Measurements from ENCODE around the gene FAM50A. TPM values are rescaled to one million over a fixed set of nuclear protein-coding genes. Genes with fewer than 3 reads are reported as not detected.

Gene FAM50A
- total and polyA plus RNA-seq, 4 donors = 23.4 to 202 (median 90.4) TPM

- DNase-seq = no peak
- ATAC-seq (ENCODE audit: insufficient read depth, low FRiP score) = no peak
- no peak for TF ChIP-seq CTCF (IDR thresholded peaks at IDR 0.05; ENCODE audit: control extremely low read depth, extremely low read depth)
- Histone ChIP-seq H3K36me3 (ENCODE audit: control insufficient read depth in 4 of 4, insufficient read depth in 4 of 4, low read length in 4 of 4) (peaks cover 4 to 18% (median 13%) of the 10 kb centered on the region in 4 donors), H3K9ac (ENCODE audit: insufficient read depth in 1 of 2, low read length in 2 of 2) (no peak overlapping the region), H3K9me3 (ENCODE audit: control insufficient read depth in 4 of 4, insufficient read depth in 3 of 4, low read length in 3 of 4) (peaks cover 0 to 5% (median 2%) of the 10 kb centered on the region in 4 donors), H3K4me3 (no peak overlapping the region), H3K27me3 (ENCODE audit: control insufficient read depth in 3 of 3, insufficient read depth in 3 of 3, low read length in 2 of 3) (no peaks in the 10 kb centered on the region), H3K27ac (ENCODE audit: low read depth in 1 of 2, low read length in 1 of 2) (no peak overlapping the region), H3K4me1 (ENCODE audit: control insufficient read depth in 5 of 5, insufficient read depth in 5 of 5, low read length in 5 of 5) (peaks cover 0 to 16% (median 0%) of the 10 kb centered on the region in 5 donors)
- 54 to 67% methylated on average over 6 of the region's 6 CpGs for WGBS, 2 donors
Observed at GRCh38 chrX:154401045-154401799, 42.7 kb upstream of the FAM50A start.

GRCh38 chrX:154401918-154402621 lies 41.9 kb upstream of the FAM50A start:
- Histone ChIP-seq H3K9ac (ENCODE audit: insufficient read depth in 1 of 2, low read length in 2 of 2) (no peak overlapping the region), H3K4me1 (ENCODE audit: control insufficient read depth in 5 of 5, insufficient read depth in 5 of 5, low read length in 5 of 5) (peaks cover 0 to 14% (median 0%) of the 10 kb centered on the region in 5 donors), H3K36me3 (ENCODE audit: control insufficient read depth in 4 of 4, insufficient read depth in 4 of 4, low read length in 4 of 4) (peaks cover 4 to 18% (median 13%) of the 10 kb centered on the region in 4 donors), H3K4me3 (no peak overlapping the region), H3K9me3 (ENCODE audit: control insufficient read depth in 4 of 4, insufficient read depth in 3 of 4, low read length in 3 of 4) (peaks cover 0 to 4% (median 2%) of the 10 kb centered on the region in 4 donors), H3K27ac (ENCODE audit: low read depth in 1 of 2, low read length in 1 of 2) (no peak overlapping the region), H3K27me3 (ENCODE audit: control insufficient read depth in 3 of 3, insufficient read depth in 3 of 3, low read length in 2 of 3) (no peaks in the 10 kb centered on the region)
- WGBS, 2 donors = 70 to 73% methylated on average over 6 of the region's 6 CpGs
- DNase-seq (no peak), ATAC-seq (ENCODE audit: insufficient read depth, low FRiP score) (no peak)
- no peak for TF ChIP-seq CTCF (IDR thresholded peaks at IDR 0.05; ENCODE audit: control extremely low read depth, extremely low read depth)

- H3K9ac ChIP-seq (ENCODE audit: insufficient read depth in 1 of 2, low read length in 2 of 2) = no peak overlapping the region
- no peak overlapping the region for H3K4me3 ChIP-seq
- no peaks in the 10 kb centered on the region for H3K27me3 ChIP-seq (ENCODE audit: control insufficient read depth in 3 of 3, insufficient read depth in 3 of 3, low read length in 2 of 3)
- no peak for TF ChIP-seq CTCF (IDR thresholded peaks at IDR 0.05; ENCODE audit: control extremely low read depth, extremely low read depth)
- H3K9me3 ChIP-seq (ENCODE audit: control insufficient read depth in 4 of 4, insufficient read depth in 3 of 4, low read length in 3 of 4) = peaks cover 0 to 4% (median 0%) of the 10 kb centered on the region in 4 donors
- 80 to 91% methylated on average over 14 to 19 of the region's 19 CpGs for WGBS, 2 donors
- H3K36me3 ChIP-seq (ENCODE audit: control insufficient read depth in 4 of 4, insufficient read depth in 4 of 4, low read length in 4 of 4) = peaks cover 4 to 18% (median 13%) of the 10 kb centered on the region in 4 donors
- H3K27ac ChIP-seq (ENCODE audit: low read depth in 1 of 2, low read length in 1 of 2) = no peak overlapping the region
- DNase-seq (no peak), ATAC-seq (ENCODE audit: insufficient read depth, low FRiP score) (no peak)
- peaks cover 0 to 12% (median 0%) of the 10 kb centered on the region in 5 donors for H3K4me1 ChIP-seq (ENCODE audit: control insufficient read depth in 5 of 5, insufficient read depth in 5 of 5, low read length in 5 of 5)
Observed at GRCh38 chrX:154402622-154403127, 41.3 kb upstream of the FAM50A start.

All from lung (tissue), 12 donors.